C4-2B (cell line): ENCODE measurements around the gene TMCC2.

Source experiments
- H3K27ac ChIP-seq: fragments of 450-650 bp; 2 replicates; pipeline ENCODE4 v1.5.1; 2017
- CTCF ChIP-seq: fragments of 450-650 bp; conservative IDR thresholded peaks from 2 replicates; pipeline ENCODE4 v1.5.1; 2017; ENCODE audit warnings: mild to moderate bottlenecking
- ZFX ChIP-seq: fragments of 450-650 bp; IDR thresholded peaks from 2 replicates; pipeline ENCODE4 v1.6.1; 2017

TMCC2 gene

GRCh38 chr1:205263580-205264190 is 35.9 kb downstream of the TMCC2 start:
- TF ChIP-seq ZFX (no peak), CTCF (no peak)
- H3K27ac ChIP-seq = no peak overlapping the region

- no peak for TF ChIP-seq ZFX
- no peak for TF ChIP-seq CTCF
- H3K27ac ChIP-seq = no peak overlapping the region
Observed at GRCh38 chr1:205266611-205267305, 39.0 kb downstream of the TMCC2 start.

- no peak overlapping the region; the same call in 1 of the 2 replicates for H3K27ac ChIP-seq
- no peak for TF ChIP-seq CTCF
- TF ChIP-seq ZFX = no peak
Observed at GRCh38 chr1:205267306-205267902, 39.7 kb downstream of the TMCC2 start.

GRCh38 chr1:205268846-205269680 is 41.3 kb downstream of the TMCC2 start:
- TF ChIP-seq ZFX (no peak), CTCF (no peak)
- H3K27ac ChIP-seq = no peak overlapping the region

- TF ChIP-seq CTCF = no peak
- TF ChIP-seq ZFX = no peak
- no peak overlapping the region for H3K27ac ChIP-seq
Observed at GRCh38 chr1:205269711-205270110, 42.0 kb downstream of the TMCC2 start.

GRCh38 chr1:205270271-205270670 is 42.5 kb downstream of the TMCC2 start:
- H3K27ac ChIP-seq = no peak overlapping the region
- no peak for TF ChIP-seq ZFX
- TF ChIP-seq CTCF = no peak

- no peak for TF ChIP-seq CTCF
- TF ChIP-seq ZFX = no peak
- H3K27ac ChIP-seq = no peak overlapping the region
Observed at GRCh38 chr1:205270764-205271163, 43.0 kb downstream of the TMCC2 start.
